HepG2 (cell line): ENCODE measurements around the gene TAS1R3. TPM values are rescaled to one million over a fixed set of nuclear protein-coding genes. Genes with fewer than 3 reads are reported as not detected.

Experiments
- AKAP8 ChIP-seq: sonication (generic); formaldehyde crosslinking; IDR thresholded peaks from 2 replicates; pipeline ENCODE4 v1.5.1; 2020; ENCODE audit warnings: mild to moderate bottlenecking, missing genetic modification reagents
- EP300 ChIP-seq, 3 experiments: sonication (generic) in 1 of 3; formaldehyde crosslinking in 1 of 3; IDR thresholded peaks; 2 replicates each; pipeline versions ENCODE4 v1.5.1 to v1.6.1; 2011 to 2020; ENCODE audit warnings: low read depth in 2 of 3, low read length in 2 of 3, borderline replicate concordance in 1 of 3, improper control_type of control experiment in 1 of 3, mild to moderate bottlenecking in 1 of 3, missing genetic modification reagents in 1 of 3, moderate library complexity in 1 of 3
- FOSL2 ChIP-seq: sonication (generic); formaldehyde crosslinking; IDR thresholded peaks from 2 replicates; pipeline ENCODE4 v1.4.0; 2020; ENCODE audit warnings: missing genetic modification reagents
- HMGA1 ChIP-seq: sonication (generic); formaldehyde crosslinking; conservative IDR thresholded peaks from 2 replicates; pipeline ENCODE4 v1.4.0; 2020; ENCODE audit warnings: missing genetic modification reagents
- IRF2 ChIP-seq: IDR thresholded peaks from 2 replicates; pipeline ENCODE4 v1.6.1; 2018; ENCODE audit warnings: missing genetic modification reagents, missing compliant biosample characterization
- KLF16 ChIP-seq, 2 experiments: sonication (generic) in 1 of 2; formaldehyde crosslinking in 1 of 2; IDR thresholded peaks; 2 replicates each; pipeline versions ENCODE4 v1.6.1 to v1.8.0; 2016 to 2023; ENCODE audit warnings: missing genetic modification reagents in 2 of 2, missing compliant biosample characterization in 1 of 2
- KLF6 ChIP-seq: IDR thresholded peaks from 2 replicates; pipeline ENCODE4 v1.8.0; 2016; ENCODE audit warnings: missing biosample characterization, missing genetic modification reagents
- MEF2D ChIP-seq: sonication (generic); formaldehyde crosslinking; IDR thresholded peaks from 2 replicates; pipeline ENCODE4 v1.5.1; 2020; ENCODE audit warnings: mild to moderate bottlenecking, missing genetic modification reagents
- MTA3 ChIP-seq: sonication (generic); formaldehyde crosslinking; IDR thresholded peaks from 2 replicates; pipeline ENCODE4 v1.4.0; 2020; ENCODE audit warnings: missing genetic modification reagents
- MTERF4 ChIP-seq: sonication (generic); formaldehyde crosslinking; IDR thresholded peaks from 2 replicates; pipeline ENCODE4 v1.8.0; 2023; ENCODE audit warnings: mild to moderate bottlenecking, missing genetic modification reagents
- MYC ChIP-seq: sonication (generic); formaldehyde crosslinking; IDR thresholded peaks from 2 replicates; pipeline ENCODE4 v1.9.0; 2021; ENCODE audit warnings: missing genetic modification reagents, borderline replicate concordance
- NFYB ChIP-seq: sonication (generic); formaldehyde crosslinking; IDR thresholded peaks from 2 replicates; pipeline ENCODE4 v1.4.0; 2020; ENCODE audit warnings: missing genetic modification reagents
- PAWR ChIP-seq: sonication (generic); formaldehyde crosslinking; IDR thresholded peaks from 2 replicates; pipeline ENCODE4 v1.4.0; 2020; ENCODE audit warnings: missing genetic modification reagents, mild to moderate bottlenecking, borderline replicate concordance
- RAD21 ChIP-seq: fragments of 450-650 bp; formaldehyde crosslinking; IDR thresholded peaks from 2 replicates; pipeline ENCODE4 v1.5.0; 2020; ENCODE audit warnings: mild to moderate bottlenecking
- RBM22 ChIP-seq: fragments of 200-400 bp; formaldehyde crosslinking; optimal IDR thresholded peaks from 2 replicates; pipeline ENCODE3; 2017; ENCODE audit warnings: mild to moderate bottlenecking, low read length, moderate library complexity
- REPIN1 ChIP-seq: sonication (generic); formaldehyde crosslinking; IDR thresholded peaks from 2 replicates; pipeline ENCODE4 v1.8.0; 2022; ENCODE audit warnings: missing genetic modification reagents, low read depth, mild to moderate bottlenecking, borderline replicate concordance
- TRIM24 ChIP-seq: sonication (generic); formaldehyde crosslinking; IDR thresholded peaks from 2 replicates; pipeline ENCODE4 v1.8.0; 2022; ENCODE audit warnings: mild to moderate bottlenecking, missing genetic modification reagents
- ZBTB7B ChIP-seq: sonication (generic); formaldehyde crosslinking; IDR thresholded peaks from 2 replicates; pipeline ENCODE4 v1.4.0; 2020; ENCODE audit warnings: missing genetic modification reagents
- ZNF207 ChIP-seq: fragments of 450-650 bp; IDR thresholded peaks from 2 replicates; pipeline ENCODE4 v1.6.1; 2016; ENCODE audit warnings: antibody characterized with exemption, borderline replicate concordance
- ZNF550 ChIP-seq: sonication (generic); formaldehyde crosslinking; IDR thresholded peaks from 2 replicates; pipeline ENCODE4 v1.4.0; 2020; ENCODE audit warnings: mild to moderate bottlenecking, missing genetic modification reagents, borderline replicate concordance
- ZNF576 ChIP-seq: sonication (generic); formaldehyde crosslinking; IDR thresholded peaks from 2 replicates; pipeline ENCODE4 v1.4.0; 2020; ENCODE audit warnings: mild to moderate bottlenecking, missing genetic modification reagents
- ZNF639 ChIP-seq: conservative IDR thresholded peaks from 2 replicates; pipeline ENCODE4 v1.6.1; 2018; ENCODE audit warnings: missing genetic modification reagents
- ZNF879 ChIP-seq: sonication (generic); formaldehyde crosslinking; IDR thresholded peaks from 2 replicates; pipeline ENCODE4 v1.8.1; 2023; ENCODE audit warnings: missing genetic modification reagents
- polyA plus RNA-seq, 8 experiments: library from polyadenylated mRNA; depleted of rRNA in 3 of 8; stranded (reverse) in 7 of 8; unstranded in 1 of 8; fragments of >200 nt; fragmentation: Illumina TruSeq in 4 of 8; extraction: Trizol in 4 of 8; gene quantifications; 2 replicates each; pipeline versions ENCODE4 v1.2.1 to v1.2.3, GENCODE V29; 2011 to 2016; ENCODE audit warnings: low read depth in 4 of 8, missing spikeins in 1 of 8, mixed read lengths in 1 of 8; ENCODE audit not compliant: insufficient read depth in 1 of 8
- total RNA-seq, 5 experiments: library from RNA; depleted of rRNA; stranded (reverse); fragments of >200 nt; fragmentation: Illumina TruSeq; extraction: Trizol; gene quantifications; 2 replicates each; pipeline ENCODE4 v1.2.3, GENCODE V29; 2016; ENCODE audit warnings: low read depth in 1 of 5
- TF ChIP-seq, protein P1 (sequence below): sonication (generic); formaldehyde crosslinking; IDR thresholded peaks from 2 replicates; pipeline ENCODE4 v1.5.0; 2020; ENCODE audit warnings: missing genetic modification reagents, mild to moderate bottlenecking, borderline replicate concordance
- TF ChIP-seq, protein P2 (sequence below): sonication (generic); formaldehyde crosslinking; IDR thresholded peaks from 2 replicates; pipeline ENCODE4 v1.4.0; 2020; ENCODE audit warnings: mild to moderate bottlenecking, low read depth, missing genetic modification reagents

The TAS1R3 gene
- total and polyA plus RNA-seq, 2 of the 13 experiments (the other 11 are each of a cell fraction or from before 2014, with no cell fraction given): 0.13 to 0.15 TPM

DNA sequence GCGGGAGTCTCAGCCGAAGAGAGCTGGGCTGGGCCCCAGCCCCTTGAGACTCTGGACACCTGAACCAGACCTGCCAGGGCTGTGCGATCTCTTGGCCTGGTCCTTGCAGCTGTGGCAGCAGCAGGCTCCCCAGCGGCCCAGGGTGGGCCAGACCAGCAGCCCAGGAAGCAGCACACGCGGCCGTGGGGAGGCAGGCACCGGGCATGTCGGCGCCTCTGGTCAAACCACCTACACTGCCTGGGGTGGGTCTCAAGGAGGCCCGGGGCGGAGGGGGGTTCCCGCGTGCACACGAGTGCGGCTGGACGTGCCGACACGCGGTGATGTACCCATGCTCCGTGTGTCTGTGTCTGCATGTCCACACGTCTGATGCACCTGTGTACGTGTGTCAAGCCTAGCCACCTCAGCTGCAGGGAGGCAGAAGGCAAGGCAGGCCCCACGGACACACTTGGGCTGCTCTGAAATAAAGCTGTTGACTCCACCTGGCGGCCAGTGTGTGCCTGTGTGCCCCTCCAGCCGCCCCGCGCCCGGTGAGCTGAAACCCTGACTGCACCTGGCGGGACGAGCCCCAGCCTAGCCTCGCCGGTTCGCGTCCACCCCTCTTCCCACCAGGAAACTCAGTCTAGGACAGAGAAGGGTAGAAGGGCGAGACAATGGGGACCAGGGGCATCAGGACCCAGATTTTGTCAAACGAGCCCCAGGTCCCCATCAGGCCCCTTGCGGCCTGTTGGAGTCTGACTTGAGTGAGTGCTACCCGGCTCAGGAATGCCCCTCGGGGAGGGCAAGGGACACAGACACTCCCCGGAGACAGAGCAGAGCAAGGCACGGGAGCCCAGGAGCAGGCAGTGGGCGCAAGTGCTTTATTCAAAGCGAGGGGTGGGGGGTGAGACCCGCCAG, 39.3 kb upstream of the TAS1R3 start (continued):
- no peak for TF ChIP-seq IRF2
- TF ChIP-seq ZNF550 (CRISPR knock-in tag): no peak
- no peak for TF ChIP-seq MEF2D (CRISPR knock-in tag)
- no peak for TF ChIP-seq PAWR
- no peak for TF ChIP-seq RBM22
- TF ChIP-seq, protein P1, sequence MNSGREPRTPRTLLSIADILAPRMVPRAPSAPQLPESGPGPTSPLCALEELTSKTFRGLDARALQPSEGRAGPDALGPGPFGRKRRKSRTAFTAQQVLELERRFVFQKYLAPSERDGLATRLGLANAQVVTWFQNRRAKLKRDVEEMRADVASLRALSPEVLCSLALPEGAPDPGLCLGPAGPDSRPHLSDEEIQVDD (CRISPR knock-in tag): no peak
- TF ChIP-seq, protein P2, sequence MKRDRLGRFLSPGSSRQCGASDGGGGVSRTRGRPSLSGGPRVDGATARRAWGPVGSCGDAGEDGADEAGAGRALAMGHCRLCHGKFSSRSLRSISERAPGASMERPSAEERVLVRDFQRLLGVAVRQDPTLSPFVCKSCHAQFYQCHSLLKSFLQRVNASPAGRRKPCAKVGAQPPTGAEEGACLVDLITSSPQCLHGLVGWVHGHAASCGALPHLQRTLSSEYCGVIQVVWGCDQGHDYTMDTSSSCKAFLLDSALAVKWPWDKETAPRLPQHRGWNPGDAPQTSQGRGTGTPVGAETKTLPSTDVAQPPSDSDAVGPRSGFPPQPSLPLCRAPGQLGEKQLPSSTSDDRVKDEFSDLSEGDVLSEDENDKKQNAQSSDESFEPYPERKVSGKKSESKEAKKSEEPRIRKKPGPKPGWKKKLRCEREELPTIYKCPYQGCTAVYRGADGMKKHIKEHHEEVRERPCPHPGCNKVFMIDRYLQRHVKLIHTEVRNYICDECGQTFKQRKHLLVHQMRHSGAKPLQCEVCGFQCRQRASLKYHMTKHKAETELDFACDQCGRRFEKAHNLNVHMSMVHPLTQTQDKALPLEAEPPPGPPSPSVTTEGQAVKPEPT (CRISPR knock-in tag): no peak
- TF ChIP-seq MYC (CRISPR knock-in tag): no peak; the same call in 1 of the 2 replicates
- TF ChIP-seq REPIN1 (CRISPR knock-in tag): peak; percentile 53; the same call in 1 of the 2 replicates
- TF ChIP-seq KLF6 (CRISPR knock-in tag): no peak
- no peak for TF ChIP-seq HMGA1
- peak; percentile 91 for TF ChIP-seq AKAP8 (CRISPR knock-in tag)
- TF ChIP-seq KLF16 (CRISPR knock-in tag; IDR thresholded peaks at IDR 0.05): 0 out of 4 replicates have a peak, but pooled peaks of 1 of the 2 experiments have one; percentile 20
- TF ChIP-seq FOSL2 (CRISPR knock-in tag): peak; percentile 15; the same call in 1 of the 2 replicates
- no peak for TF ChIP-seq ZNF639 (CRISPR knock-in tag)
- no peak for TF ChIP-seq ZNF207
- no peak for TF ChIP-seq TRIM24 (CRISPR knock-in tag)
- TF ChIP-seq MTERF4 (CRISPR knock-in tag): no peak
- TF ChIP-seq NFYB (CRISPR knock-in tag): no peak
- 0 out of 2 replicates have a peak, but pooled peaks have one; percentile 26 for TF ChIP-seq ZBTB7B (CRISPR knock-in tag)
- no peak for TF ChIP-seq EP300 (IDR thresholded peaks at IDR 0.05; ENCODE audit: low read depth in 2 of 2, low read length in 2 of 2)
- TF ChIP-seq EP300 (CRISPR knock-in tag; IDR thresholded peaks at IDR 0.05; ENCODE audit: borderline replicate concordance): no peak
- no peak for TF ChIP-seq ZNF879
- peak; percentile 79; the same call in 1 of the 2 replicates for TF ChIP-seq RAD21 (CRISPR knock-in tag)
- peak; percentile 41; the same call in 1 of the 2 replicates for TF ChIP-seq ZNF576 (CRISPR knock-in tag)
- TF ChIP-seq MTA3 (CRISPR knock-in tag): no peak
